ENCODE results near the gene EFCAB8.

DNA sequence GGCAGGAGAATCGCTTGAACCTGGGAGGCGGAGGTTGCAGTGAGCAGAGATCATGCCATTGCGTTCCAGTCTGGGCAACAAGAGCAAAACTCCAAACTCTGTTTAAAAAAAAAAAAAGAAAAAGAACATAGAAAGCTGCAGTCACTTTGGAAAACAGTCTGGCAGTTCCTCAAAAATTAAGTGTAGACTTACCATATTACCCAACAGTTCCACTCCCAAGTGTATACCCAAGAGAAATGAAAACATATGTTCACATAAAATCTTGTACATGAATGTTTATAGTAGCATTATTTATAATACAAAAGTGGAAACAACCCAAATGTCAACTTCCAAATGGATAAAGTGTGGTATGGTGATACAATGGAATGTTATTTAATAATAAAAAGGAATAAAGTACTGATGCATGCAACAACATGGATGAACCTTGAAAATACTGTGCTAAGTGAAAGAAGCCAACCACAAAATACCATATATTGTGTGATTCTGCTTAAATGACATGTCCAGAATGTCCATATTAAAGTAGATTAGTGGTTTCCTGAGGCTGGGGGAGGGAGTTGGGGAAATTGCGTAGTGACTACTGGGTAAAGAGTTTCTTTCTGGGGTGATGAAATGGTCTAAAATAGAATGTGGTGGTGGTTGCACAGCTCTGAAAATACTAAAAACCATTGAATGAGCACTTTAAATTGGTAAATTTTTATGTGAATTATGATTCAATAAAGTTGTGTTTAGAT is 82.6 kb downstream of the EFCAB8 start:
- TF ChIP-seq, protein P1, sequence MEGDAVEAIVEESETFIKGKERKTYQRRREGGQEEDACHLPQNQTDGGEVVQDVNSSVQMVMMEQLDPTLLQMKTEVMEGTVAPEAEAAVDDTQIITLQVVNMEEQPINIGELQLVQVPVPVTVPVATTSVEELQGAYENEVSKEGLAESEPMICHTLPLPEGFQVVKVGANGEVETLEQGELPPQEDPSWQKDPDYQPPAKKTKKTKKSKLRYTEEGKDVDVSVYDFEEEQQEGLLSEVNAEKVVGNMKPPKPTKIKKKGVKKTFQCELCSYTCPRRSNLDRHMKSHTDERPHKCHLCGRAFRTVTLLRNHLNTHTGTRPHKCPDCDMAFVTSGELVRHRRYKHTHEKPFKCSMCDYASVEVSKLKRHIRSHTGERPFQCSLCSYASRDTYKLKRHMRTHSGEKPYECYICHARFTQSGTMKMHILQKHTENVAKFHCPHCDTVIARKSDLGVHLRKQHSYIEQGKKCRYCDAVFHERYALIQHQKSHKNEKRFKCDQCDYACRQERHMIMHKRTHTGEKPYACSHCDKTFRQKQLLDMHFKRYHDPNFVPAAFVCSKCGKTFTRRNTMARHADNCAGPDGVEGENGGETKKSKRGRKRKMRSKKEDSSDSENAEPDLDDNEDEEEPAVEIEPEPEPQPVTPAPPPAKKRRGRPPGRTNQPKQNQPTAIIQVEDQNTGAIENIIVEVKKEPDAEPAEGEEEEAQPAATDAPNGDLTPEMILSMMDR (IDR thresholded peaks at IDR 0.05; ENCODE audit: low read depth, low read length), result no peak
- no peak for TF ChIP-seq POLR2A (IDR thresholded peaks at IDR 0.05; ENCODE audit: extremely low read depth, insufficient read length)
- no peak for TF ChIP-seq MYC (IDR thresholded peaks at IDR 0.05; ENCODE audit: low read depth, low read length)
- TF ChIP-seq, protein P2, sequence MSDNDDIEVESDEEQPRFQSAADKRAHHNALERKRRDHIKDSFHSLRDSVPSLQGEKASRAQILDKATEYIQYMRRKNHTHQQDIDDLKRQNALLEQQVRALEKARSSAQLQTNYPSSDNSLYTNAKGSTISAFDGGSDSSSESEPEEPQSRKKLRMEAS (IDR thresholded peaks at IDR 0.05; ENCODE audit: low read depth, low read length), result no peak

All from NB4 (cell line).